Activated CD8-positive, alpha-beta T cell treated with anti-CD3 and anti-CD28 coated beads for 36 hours (primary cell): ENCODE data around the gene CCDC102A. TPM values are rescaled to one million over a fixed set of nuclear protein-coding genes. Genes with fewer than 3 reads are reported as not detected.
A peak's percentile ranks its signal among the peaks of the same experiment; 100 is the strongest.

Source experiments
- ATAC-seq: fragments of 200-7000 bp; cut with Tn5 transposase; one replicate; pipeline ENCODE4 v1.10.0; 2021; ENCODE audit warnings: mild to moderate bottlenecking, moderate library complexity
- CTCF ChIA-PET: fragments of 350-600 bp; sonication (Branson Sonifier 250); formaldehyde crosslinking; loops from one replicate; lab custom pipeline; 2021; ENCODE audit warnings: antibody characterized with exemption; lab: Charles Lee
- POLR2A ChIA-PET: fragments of 350-600 bp; sonication (Branson Sonifier 250); formaldehyde crosslinking; loops from one replicate; lab custom pipeline; 2021; ENCODE audit warnings: antibody characterized with exemption; lab: Charles Lee
- DNase-seq: peaks from one replicate; pipeline ENCODE4 v3.0.0-alpha.2; 2020
- H3K27ac Mint-ChIP-seq: one replicate; pipeline ENCODE4 v1.8.0; 2021; ENCODE audit warnings: mild to moderate bottlenecking, mixed read lengths
- H3K27me3 Mint-ChIP-seq: one replicate; pipeline ENCODE4 v1.8.0; 2021; ENCODE audit warnings: mixed read lengths
- H3K36me3 Mint-ChIP-seq: one replicate; pipeline ENCODE4 v1.8.0; 2021; ENCODE audit warnings: low read depth, mixed read lengths
- H3K4me1 Mint-ChIP-seq: one replicate; pipeline ENCODE4 v1.8.0; 2021; ENCODE audit warnings: low read depth, mixed read lengths
- H3K4me3 Mint-ChIP-seq: one replicate; pipeline ENCODE4 v1.8.0; 2021; ENCODE audit warnings: mild to moderate bottlenecking, moderate library complexity, mixed read lengths
- H3K9me3 Mint-ChIP-seq: one replicate; pipeline ENCODE4 v1.8.0; 2021; ENCODE audit warnings: mixed read lengths
- intact Hi-C: fragments of 100-400 bp; cut with micrococcal nuclease; formaldehyde crosslinking; loops from one replicate; pipeline ENCODE4 v1.10.0; 2022
- total RNA-seq, 2 experiments: library from RNA; stranded (reverse); gene quantifications; one replicate each; pipeline ENCODE4 v1.2.3, GENCODE V29; 2021
- TF ChIP-seq, protein P1 (sequence below): fragments of 200-600 bp; IDR thresholded peaks from one replicate; pipeline ENCODE4 v1.8.0; 2022; ENCODE audit warnings: antibody characterized with exemption, mild to moderate bottlenecking

CCDC102A gene
- 1 to 10 TPM; 7.1 to 7.9 TPM for total RNA-seq

- ATAC-seq (peak; percentile 46), DNase-seq (peak; percentile 76)
- intact Hi-C loops = loop anchor here (5.0 kb wide), 1 partner anchor 49 kb away; the partner anchor contains the start of gene DOK4
- TF ChIP-seq, protein P1, sequence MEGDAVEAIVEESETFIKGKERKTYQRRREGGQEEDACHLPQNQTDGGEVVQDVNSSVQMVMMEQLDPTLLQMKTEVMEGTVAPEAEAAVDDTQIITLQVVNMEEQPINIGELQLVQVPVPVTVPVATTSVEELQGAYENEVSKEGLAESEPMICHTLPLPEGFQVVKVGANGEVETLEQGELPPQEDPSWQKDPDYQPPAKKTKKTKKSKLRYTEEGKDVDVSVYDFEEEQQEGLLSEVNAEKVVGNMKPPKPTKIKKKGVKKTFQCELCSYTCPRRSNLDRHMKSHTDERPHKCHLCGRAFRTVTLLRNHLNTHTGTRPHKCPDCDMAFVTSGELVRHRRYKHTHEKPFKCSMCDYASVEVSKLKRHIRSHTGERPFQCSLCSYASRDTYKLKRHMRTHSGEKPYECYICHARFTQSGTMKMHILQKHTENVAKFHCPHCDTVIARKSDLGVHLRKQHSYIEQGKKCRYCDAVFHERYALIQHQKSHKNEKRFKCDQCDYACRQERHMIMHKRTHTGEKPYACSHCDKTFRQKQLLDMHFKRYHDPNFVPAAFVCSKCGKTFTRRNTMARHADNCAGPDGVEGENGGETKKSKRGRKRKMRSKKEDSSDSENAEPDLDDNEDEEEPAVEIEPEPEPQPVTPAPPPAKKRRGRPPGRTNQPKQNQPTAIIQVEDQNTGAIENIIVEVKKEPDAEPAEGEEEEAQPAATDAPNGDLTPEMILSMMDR = no peak
- Mint-ChIP-seq H3K4me3 (peak within 1 kb of the TSS; percentile 81), H3K9me3 (no peaks in the 10 kb centered on the region), H3K27ac (peak within 1 kb of the TSS; percentile 95), H3K27me3 (no peaks in the 10 kb centered on the region), H3K4me1 (peaks cover 71% of the 10 kb centered on the region), H3K36me3 (no peaks in the 10 kb centered on the region)
- ChIA-PET CTCF (interaction anchor here (0.8 to 2.5 kb wide), 11 partner anchors 8 to 237 kb away, joined by 3 to 13 read pairs (median 5); partner anchors contain the start of genes CIAPIN1, COQ9, DOK4 and POLR2C), POLR2A (interaction anchor here (0.6 to 1.9 kb wide), 15 partner anchors 8 to 624 kb away, joined by 3 to 8 read pairs (median 4); partner anchors contain the start of gene KATNB1)
These were observed at the start of gene CCDC102A for GRCh38 chr16:57536306-57537193. Gene CCDC102A (minus strand): TSS chr16:57536571. CDS start chr16:57529177, 7,394 bp downstream.

DNA sequence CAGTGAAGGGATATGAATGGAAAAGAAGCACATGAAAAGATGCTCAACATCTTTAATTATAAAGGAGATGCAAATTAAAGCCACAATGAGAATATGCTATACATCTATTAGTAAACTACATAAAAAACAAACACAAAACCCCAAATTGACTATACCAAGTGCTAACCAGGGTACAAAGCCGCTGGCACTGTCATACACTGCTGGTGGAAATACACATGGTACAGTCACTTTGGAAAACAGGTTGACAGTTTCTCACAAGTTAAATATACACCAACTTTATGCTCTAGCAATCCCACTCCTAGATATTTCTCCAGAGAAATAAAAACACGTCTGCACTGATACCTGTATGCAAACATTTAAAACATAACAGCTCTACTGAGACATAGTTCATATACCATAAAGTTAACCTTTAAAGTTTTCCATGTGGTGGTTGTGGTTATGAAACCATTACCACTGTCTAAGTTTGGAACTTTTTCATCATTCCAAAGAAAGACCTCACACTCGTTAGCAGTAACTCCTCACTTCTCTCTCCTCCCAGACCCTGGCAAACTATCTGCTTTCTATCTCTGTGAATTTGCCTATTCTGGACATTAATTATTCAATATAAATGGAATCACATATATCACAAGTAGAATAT lies 48.8 kb upstream of the CCDC102A start:
- ChIA-PET CTCF (interaction anchor here (1.0 to 12.1 kb wide), 8 partner anchors 6 to 138 kb away, joined by 3 to 180 read pairs (median 6); no protein-coding TSS in a partner anchor), POLR2A (interaction anchor here (0.9 to 3.5 kb wide), 4 partner anchors 9 to 63 kb away, joined by 3 to 11 read pairs (median 6); no protein-coding TSS in a partner anchor)
- DNase-seq (no peak), ATAC-seq (peak; percentile 31)
- TF ChIP-seq, protein P1 = no peak
- Mint-ChIP-seq H3K4me1 (peaks cover 32% of the 10 kb centered on the region), H3K9me3 (peaks cover 3% of the 10 kb centered on the region), H3K36me3 (no peaks in the 10 kb centered on the region), H3K4me3 (no peak overlapping the region), H3K27ac (peak overlapping the region; percentile 58), H3K27me3 (no peaks in the 10 kb centered on the region)
- intact Hi-C loops = no loop called here

GRCh38 chr16:57579361-57579665 lies 42.9 kb upstream of the CCDC102A start:
- no peak overlapping the region for H3K4me3 Mint-ChIP-seq
- ChIA-PET POLR2A (interaction anchor here (0.5 to 5.8 kb wide), 3 partner anchors 8 to 69 kb away, joined by 3 to 48 read pairs (median 25); no protein-coding TSS in a partner anchor), CTCF (interaction anchor here (0.8 to 9.6 kb wide), 5 partner anchors 10 to 68 kb away, joined by 4 to 265 read pairs (median 74); partner anchors contain the start of gene ADGRG5)
- intact Hi-C loops = loop anchor here (10.0 kb wide), 1 partner anchor 145 kb away; no protein-coding TSS in a partner anchor
- DNase-seq (no peak), ATAC-seq (no peak)
- no peaks in the 10 kb centered on the region for H3K27me3 Mint-ChIP-seq
- peaks cover 45% of the 10 kb centered on the region for H3K4me1 Mint-ChIP-seq
- H3K27ac Mint-ChIP-seq = peak overlapping the region; percentile 88
- H3K9me3 Mint-ChIP-seq = no peaks in the 10 kb centered on the region
- no peaks in the 10 kb centered on the region for H3K36me3 Mint-ChIP-seq
- TF ChIP-seq, protein P1 = no peak

- intact Hi-C loops = loop anchor here (10.0 kb wide), 1 partner anchor 146 kb away; no protein-coding TSS in a partner anchor
- CTCF ChIA-PET = interaction anchor here (0.8 to 9.6 kb wide), 11 partner anchors 11 to 158 kb away, joined by 3 to 265 read pairs (median 15); partner anchors contain the start of genes ADGRG5 and KATNB1
- ATAC-seq = no peak
- H3K36me3 Mint-ChIP-seq = no peaks in the 10 kb centered on the region
- peak; percentile 40 for DNase-seq
- peak overlapping the region; percentile 17 for H3K4me3 Mint-ChIP-seq
- H3K27ac Mint-ChIP-seq = peak overlapping the region; percentile 88
- peaks cover 44% of the 10 kb centered on the region for H3K4me1 Mint-ChIP-seq
- H3K27me3 Mint-ChIP-seq = no peaks in the 10 kb centered on the region
- H3K9me3 Mint-ChIP-seq = no peaks in the 10 kb centered on the region
- TF ChIP-seq, protein P1 = no peak
- POLR2A ChIA-PET = interaction anchor here (0.5 to 5.8 kb wide), 10 partner anchors 9 to 86 kb away, joined by 3 to 48 read pairs (median 4); no protein-coding TSS in a partner anchor
These were observed 42.4 kb upstream of the CCDC102A start for GRCh38 chr16:57578521-57579360.
